Activated T-cell treated with anti-CD3 and anti-CD28 coated beads, Interleukin-2, amount 50 U/mL, for 4 hours (primary cell): ENCODE results near the gene GPR183. TPM values are rescaled to one million over a fixed set of nuclear protein-coding genes. Genes with fewer than 3 reads are reported as not detected.

ENCODE experiments used
- ATAC-seq, 2 donors: fragments of 200-7000 bp; cut with Tn5 transposase; one replicate each; pipeline ENCODE4 v1.10.0; 2021
- DNase-seq: peaks from one replicate; pipeline ENCODE4 v3.0.0-alpha.2; 2020
- H3K27me3 Mint-ChIP-seq: one replicate; pipeline ENCODE4 v1.8.0; 2021; ENCODE audit warnings: low read depth, mixed read lengths
- H3K36me3 Mint-ChIP-seq: one replicate; pipeline ENCODE4 v1.8.0; 2022; ENCODE audit warnings: mixed read lengths; ENCODE audit not compliant: insufficient read depth
- H3K4me1 Mint-ChIP-seq: one replicate; pipeline ENCODE4 v1.8.0; 2021; ENCODE audit warnings: low read depth, mixed read lengths
- H3K4me3 Mint-ChIP-seq: one replicate; pipeline ENCODE4 v1.8.0; 2021; ENCODE audit warnings: mild to moderate bottlenecking, moderate library complexity, mixed read lengths
- H3K9me3 Mint-ChIP-seq: one replicate; pipeline ENCODE4 v1.8.0; 2021; ENCODE audit warnings: mixed read lengths
- total RNA-seq, 3 donors: library from RNA; stranded (reverse); gene quantifications; one replicate each; pipeline ENCODE4 v1.2.1, GENCODE V29; 2021

Gene GPR183
- total RNA-seq, 3 donors from 2014 or later = 48.6 to 86.8 (median 65.7) TPM

- DNase-seq (no peak), ATAC-seq (no peak)
- Mint-ChIP-seq H3K27me3 (no peaks in the 10 kb centered on the region), H3K4me1 (peaks cover 83% of the 10 kb centered on the region), H3K4me3 (no peak overlapping the region), H3K36me3 (peaks cover 71% of the 10 kb centered on the region), H3K9me3 (no peaks in the 10 kb centered on the region)
These were observed 38.1 kb upstream of the GPR183 start for GRCh38 chr13:99345345-99345744.

DNA sequence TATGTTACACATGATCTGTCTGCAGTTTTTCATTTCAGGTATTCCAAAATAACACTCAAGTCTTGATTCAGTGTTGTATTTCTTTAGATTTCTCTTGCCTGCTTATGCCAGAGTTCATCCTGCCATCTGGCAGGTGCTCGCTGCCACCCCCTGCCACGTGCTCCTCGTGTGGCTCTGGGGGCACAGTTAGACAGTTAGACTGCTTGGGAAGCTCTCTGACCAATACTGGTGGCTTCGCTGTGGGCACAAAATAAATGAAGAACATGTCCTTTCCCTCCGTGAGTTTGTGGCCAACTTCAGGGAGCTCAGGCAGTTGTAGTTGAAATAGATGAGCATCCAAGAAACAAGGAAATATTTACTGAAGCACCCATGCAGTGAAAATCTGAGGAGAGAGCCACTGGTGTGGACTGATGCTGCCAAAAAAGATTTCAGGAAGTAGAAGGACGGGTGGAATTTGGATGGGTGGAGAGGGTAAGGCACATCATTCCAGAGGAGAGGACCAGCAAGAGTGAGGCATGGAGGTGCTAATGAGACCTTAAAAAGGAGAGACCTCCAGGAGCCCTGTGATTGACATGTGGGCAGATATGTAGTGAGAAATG lies 37.5 kb upstream of the GPR183 start:
- no peaks in the 10 kb centered on the region for H3K9me3 Mint-ChIP-seq
- no peak overlapping the region for H3K4me3 Mint-ChIP-seq
- no peaks in the 10 kb centered on the region for H3K27me3 Mint-ChIP-seq
- DNase-seq (no peak), ATAC-seq (no peak)
- peaks cover 86% of the 10 kb centered on the region for H3K4me1 Mint-ChIP-seq
- peaks cover 70% of the 10 kb centered on the region for H3K36me3 Mint-ChIP-seq

DNA sequence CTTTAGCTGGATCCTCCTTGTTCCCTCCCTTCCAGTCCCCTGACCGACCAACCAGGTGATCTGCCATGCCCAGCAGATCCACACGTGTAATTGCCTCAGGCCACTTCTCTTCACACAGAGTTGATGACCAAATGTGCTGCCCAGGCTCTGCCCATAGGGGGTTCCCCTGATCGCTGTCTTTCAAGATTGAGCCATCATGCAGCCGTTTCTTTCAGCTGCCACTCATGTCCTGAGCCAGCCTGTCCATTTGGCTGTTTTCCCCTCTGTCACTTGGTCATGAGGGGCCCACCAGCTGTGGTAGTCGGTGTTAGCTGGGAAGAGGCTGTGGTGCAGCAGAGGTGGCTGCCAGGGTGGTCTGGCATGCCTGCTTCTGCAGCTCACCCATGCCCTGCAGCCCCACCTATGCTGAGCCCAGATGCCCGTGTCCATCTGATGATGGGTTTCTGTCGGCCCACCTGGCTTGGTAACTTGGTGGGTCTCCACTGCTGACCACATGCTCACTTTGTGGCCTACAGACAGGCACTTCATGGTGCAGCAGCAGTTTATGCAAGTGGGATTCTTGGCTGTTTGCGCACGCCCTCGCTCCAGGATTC lies 35.6 kb upstream of the GPR183 start:
- no peak for ATAC-seq
- no peaks in the 10 kb centered on the region for H3K9me3 Mint-ChIP-seq
- H3K4me3 Mint-ChIP-seq = no peak overlapping the region
- no peak for DNase-seq
- H3K4me1 Mint-ChIP-seq = peaks cover 84% of the 10 kb centered on the region
- H3K27me3 Mint-ChIP-seq = no peaks in the 10 kb centered on the region
- H3K36me3 Mint-ChIP-seq = peaks cover 61% of the 10 kb centered on the region

DNA sequence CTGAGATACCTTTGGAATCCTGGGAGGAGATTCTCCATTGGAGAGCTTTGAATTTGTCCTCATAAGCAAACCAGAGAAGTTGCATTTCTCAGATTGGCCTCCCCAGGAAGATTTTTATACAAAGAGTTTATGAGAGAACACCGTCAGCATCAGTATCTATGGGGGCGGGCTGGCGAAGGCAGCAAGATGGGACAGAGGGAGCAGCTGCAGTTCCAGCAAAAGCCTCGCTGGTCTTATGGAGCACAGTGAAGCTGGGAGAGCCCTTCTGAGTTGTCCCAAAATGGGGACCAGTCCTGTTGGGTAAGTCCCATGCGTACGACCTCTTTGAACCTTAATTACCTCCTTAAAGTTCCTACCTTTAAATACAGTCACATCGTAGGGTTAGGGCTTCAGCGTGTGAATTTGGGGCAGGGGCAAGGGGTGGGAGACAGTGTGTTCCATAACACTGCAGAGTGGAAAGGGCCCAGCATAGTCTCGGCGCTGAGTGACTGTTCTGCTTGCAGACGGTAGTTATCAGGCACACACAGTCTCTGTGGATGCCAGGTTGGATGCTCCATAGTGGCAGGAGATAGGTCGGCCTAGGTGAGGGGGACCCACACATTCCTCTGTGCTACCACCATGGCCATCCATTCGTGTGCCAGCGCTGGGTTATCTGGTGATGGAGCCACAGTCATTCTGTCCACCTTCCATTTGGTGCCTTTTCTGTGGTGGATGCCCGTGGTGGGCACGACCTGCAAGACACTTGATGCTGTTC lies 34.9 kb upstream of the GPR183 start:
- Mint-ChIP-seq H3K27me3 (no peaks in the 10 kb centered on the region), H3K4me3 (no peak overlapping the region), H3K9me3 (no peaks in the 10 kb centered on the region), H3K4me1 (peaks cover 83% of the 10 kb centered on the region), H3K36me3 (peaks cover 61% of the 10 kb centered on the region)
- ATAC-seq (no peak), DNase-seq (no peak)

GRCh38 chr13:99340638-99341037 lies 33.4 kb upstream of the GPR183 start:
- DNase-seq (no peak), ATAC-seq (no peak)
- Mint-ChIP-seq H3K36me3 (peaks cover 57% of the 10 kb centered on the region), H3K4me3 (peak overlapping the region; percentile 70), H3K27me3 (no peaks in the 10 kb centered on the region), H3K9me3 (no peaks in the 10 kb centered on the region), H3K4me1 (peaks cover 80% of the 10 kb centered on the region)

DNA sequence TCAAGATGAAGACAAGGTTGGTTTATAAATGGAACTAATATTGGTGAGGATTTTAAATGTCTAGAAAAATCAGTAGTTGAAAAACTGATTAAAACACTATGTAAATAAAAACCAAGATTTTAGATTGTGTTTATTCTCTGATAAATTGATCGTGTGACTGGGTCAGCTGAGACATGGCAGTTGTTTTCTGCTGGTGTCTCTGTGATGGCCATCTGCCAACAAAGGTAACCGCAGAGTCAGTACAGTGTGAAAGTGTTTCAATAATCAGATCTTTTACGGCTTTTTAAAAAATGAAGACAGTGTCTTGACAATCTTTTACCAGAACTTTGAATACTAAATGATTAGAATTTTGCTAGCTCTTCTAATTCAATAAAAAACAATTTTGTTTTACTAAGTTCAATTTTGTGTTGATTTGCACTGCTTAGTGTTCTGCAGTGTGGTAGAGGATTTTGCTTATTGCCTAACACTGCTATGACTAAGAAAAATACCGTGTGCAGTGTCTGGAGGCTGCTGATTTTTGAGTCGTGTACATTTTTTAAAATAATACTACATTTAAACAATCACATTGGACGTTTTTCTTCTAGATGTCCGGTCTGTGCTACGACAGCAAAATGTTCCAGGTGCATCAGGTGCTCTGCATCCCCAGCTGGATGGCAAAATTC lies 32.7 kb upstream of the GPR183 start:
- Mint-ChIP-seq H3K9me3 (no peaks in the 10 kb centered on the region), H3K36me3 (peaks cover 55% of the 10 kb centered on the region), H3K4me3 (peak overlapping the region; percentile 70), H3K27me3 (no peaks in the 10 kb centered on the region), H3K4me1 (peaks cover 84% of the 10 kb centered on the region)
- ATAC-seq = peak; percentile 75 to 85
- DNase-seq = no peak

- Mint-ChIP-seq H3K4me3 (peak overlapping the region; percentile 70), H3K36me3 (peaks cover 50% of the 10 kb centered on the region), H3K27me3 (no peaks in the 10 kb centered on the region), H3K9me3 (no peaks in the 10 kb centered on the region), H3K4me1 (peaks cover 85% of the 10 kb centered on the region)
- DNase-seq = no peak
- no peak for ATAC-seq
These were observed 32.1 kb upstream of the GPR183 start for GRCh38 chr13:99339230-99339721.

GRCh38 chr13:99335603-99336002 lies 28.4 kb upstream of the GPR183 start:
- H3K4me1 Mint-ChIP-seq = peaks cover 72% of the 10 kb centered on the region
- no peaks in the 10 kb centered on the region for H3K27me3 Mint-ChIP-seq
- peaks cover 32% of the 10 kb centered on the region for H3K36me3 Mint-ChIP-seq
- H3K4me3 Mint-ChIP-seq = no peak overlapping the region
- DNase-seq (no peak), ATAC-seq (no peak)
- H3K9me3 Mint-ChIP-seq = no peaks in the 10 kb centered on the region

- no peak overlapping the region for H3K4me3 Mint-ChIP-seq
- peaks cover 32% of the 10 kb centered on the region for H3K36me3 Mint-ChIP-seq
- no peaks in the 10 kb centered on the region for H3K9me3 Mint-ChIP-seq
- H3K4me1 Mint-ChIP-seq = peaks cover 67% of the 10 kb centered on the region
- H3K27me3 Mint-ChIP-seq = no peaks in the 10 kb centered on the region
- ATAC-seq = no peak
- DNase-seq = no peak
These were observed 27.9 kb upstream of the GPR183 start for GRCh38 chr13:99335087-99335486.

- H3K4me1 Mint-ChIP-seq = peaks cover 66% of the 10 kb centered on the region
These were observed 27.0 kb upstream of the GPR183 start for GRCh38 chr13:99334221-99334620.

DNA sequence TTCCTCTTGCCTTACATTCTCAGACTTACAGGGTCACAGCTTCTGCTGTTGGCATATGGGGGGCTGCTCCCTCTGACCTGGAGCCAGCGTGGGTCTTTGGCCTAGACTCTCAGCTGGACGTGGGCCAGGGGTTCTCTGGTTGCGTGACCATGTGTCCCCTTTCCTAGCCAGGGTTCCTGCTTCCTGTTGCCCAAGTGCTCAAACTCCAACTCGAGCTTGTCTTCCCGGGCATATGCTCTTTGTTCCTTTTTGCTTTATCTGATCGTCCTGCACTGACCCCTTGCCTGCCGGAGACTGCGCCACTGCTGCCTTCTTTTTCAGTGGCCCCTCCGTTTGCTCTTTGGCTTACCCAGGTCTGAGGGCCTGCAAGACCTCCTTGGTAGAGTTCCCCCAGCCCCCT lies 25.3 kb upstream of the GPR183 start:
- H3K36me3 Mint-ChIP-seq = peaks cover 34% of the 10 kb centered on the region
- no peaks in the 10 kb centered on the region for H3K9me3 Mint-ChIP-seq
- H3K4me3 Mint-ChIP-seq = no peak overlapping the region
- ATAC-seq (no peak), DNase-seq (no peak)
- H3K27me3 Mint-ChIP-seq = no peaks in the 10 kb centered on the region
- H3K4me1 Mint-ChIP-seq = peaks cover 55% of the 10 kb centered on the region

More at GRCh38 chr13:99334221-99334620, 27.0 kb upstream of the GPR183 start:
- Mint-ChIP-seq H3K9me3 (no peaks in the 10 kb centered on the region), H3K36me3 (peaks cover 40% of the 10 kb centered on the region), H3K27me3 (no peaks in the 10 kb centered on the region), H3K4me3 (no peak overlapping the region)
- DNase-seq = no peak
- ATAC-seq = no peak

GRCh38 chr13:99331881-99332293 lies 24.7 kb upstream of the GPR183 start:
- H3K36me3 Mint-ChIP-seq = peaks cover 38% of the 10 kb centered on the region
- ATAC-seq (peak; percentile 71 to 87), DNase-seq (no peak)
- no peak overlapping the region for H3K4me3 Mint-ChIP-seq
- no peaks in the 10 kb centered on the region for H3K27me3 Mint-ChIP-seq
- H3K4me1 Mint-ChIP-seq = peaks cover 57% of the 10 kb centered on the region
- H3K9me3 Mint-ChIP-seq = no peaks in the 10 kb centered on the region

DNA sequence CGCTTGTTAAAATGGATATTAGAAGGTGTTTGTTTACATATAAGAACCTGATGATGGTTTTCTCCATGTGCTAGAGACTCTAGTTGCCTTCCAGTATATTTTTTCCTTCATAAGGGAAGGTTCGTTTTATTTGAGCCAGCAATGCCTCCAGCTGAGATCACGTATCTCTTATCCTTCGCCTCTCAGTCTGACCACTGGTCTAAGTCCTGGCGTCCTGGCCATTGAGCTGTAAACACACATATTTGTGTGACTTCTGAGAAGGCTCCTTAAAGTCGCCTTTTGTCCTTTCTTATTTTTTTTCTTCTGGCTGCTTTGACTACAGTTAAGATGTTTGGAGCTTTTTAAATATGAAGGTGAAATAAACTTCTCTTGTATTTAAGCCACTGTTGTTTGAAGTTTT lies 23.7 kb upstream of the GPR183 start:
- no peak for ATAC-seq
- peaks cover 35% of the 10 kb centered on the region for H3K36me3 Mint-ChIP-seq
- DNase-seq = no peak
- no peaks in the 10 kb centered on the region for H3K27me3 Mint-ChIP-seq
- H3K9me3 Mint-ChIP-seq = no peaks in the 10 kb centered on the region
- H3K4me3 Mint-ChIP-seq = no peak overlapping the region
- peaks cover 56% of the 10 kb centered on the region for H3K4me1 Mint-ChIP-seq

DNA sequence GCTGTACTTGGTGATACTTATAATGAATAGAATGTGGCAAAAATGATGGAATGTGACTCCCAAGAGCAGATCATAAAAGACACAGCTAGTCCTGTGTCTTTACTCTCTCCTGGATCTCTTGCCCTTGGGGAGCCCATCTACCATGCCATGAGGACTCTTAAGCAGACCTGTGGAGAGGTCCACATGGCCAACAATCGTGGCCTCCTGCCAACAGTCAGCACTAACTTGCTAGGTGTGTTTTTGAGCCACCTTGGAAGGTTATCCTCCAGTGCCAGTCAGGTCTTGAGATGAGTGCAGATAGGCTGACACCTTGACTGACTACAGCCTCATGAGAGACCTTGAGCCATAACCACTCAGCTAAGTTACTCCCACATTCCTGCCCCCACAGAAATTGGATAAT lies 22.3 kb upstream of the GPR183 start:
- no peaks in the 10 kb centered on the region for H3K9me3 Mint-ChIP-seq
- H3K4me1 Mint-ChIP-seq = peaks cover 54% of the 10 kb centered on the region
- H3K4me3 Mint-ChIP-seq = no peak overlapping the region
- ATAC-seq (no peak), DNase-seq (no peak)
- peaks cover 37% of the 10 kb centered on the region for H3K36me3 Mint-ChIP-seq
- no peaks in the 10 kb centered on the region for H3K27me3 Mint-ChIP-seq
